Progenitor cell of endocrine pancreas (in vitro differentiated cells): ENCODE measurements around the gene RIPOR2. TPM values are rescaled to one million over a fixed set of nuclear protein-coding genes. Genes with fewer than 3 reads are reported as not detected.
"Not testable (repeated sequence)": the region's sequence is repeated elsewhere in the genome, so short reads cannot be mapped to it uniquely, and the experiment has no call there.

Experiments
- DNase-seq: peaks from one replicate; pipeline ENCODE4 v3.0.0; 2021; ENCODE audit warnings: low spot score; ENCODE audit not compliant: unreplicated experiment
- H3K27ac Mint-ChIP-seq: 2 replicates; pipeline ENCODE4 v1.8.0; 2021; ENCODE audit warnings: mild to moderate bottlenecking, moderate library complexity, mixed read lengths
- H3K27me3 Mint-ChIP-seq: 2 replicates; pipeline ENCODE4 v1.8.0; 2021; ENCODE audit warnings: mixed read lengths
- H3K36me3 Mint-ChIP-seq: 2 replicates; pipeline ENCODE4 v1.8.0; 2022; ENCODE audit warnings: mixed read lengths; ENCODE audit not compliant: insufficient read depth
- H3K4me1 Mint-ChIP-seq: 2 replicates; pipeline ENCODE4 v1.8.0; 2021; ENCODE audit warnings: low read depth, mixed read lengths
- H3K4me3 Mint-ChIP-seq: 2 replicates; pipeline ENCODE4 v1.8.0; 2021; ENCODE audit warnings: low read depth, mild to moderate bottlenecking, moderate library complexity, mixed read lengths
- H3K9me3 Mint-ChIP-seq: 2 replicates; pipeline ENCODE4 v1.8.0; 2021; ENCODE audit warnings: low read depth, mixed read lengths
- total RNA-seq: library from RNA; stranded (reverse); gene quantifications from 2 replicates; pipeline ENCODE4 v1.2.1, GENCODE V29; 2021
- TF ChIP-seq, protein P1 (sequence below): fragments of 200-600 bp; sonication (generic); IDR thresholded peaks from one replicate; pipeline ENCODE4 v1.5.0; 2021; ENCODE audit warnings: antibody characterized with exemption, mild to moderate bottlenecking; ENCODE audit not compliant: unreplicated experiment

The RIPOR2 gene
- total RNA-seq, 1 donor from 2014 or later: 2.2 TPM

DNA sequence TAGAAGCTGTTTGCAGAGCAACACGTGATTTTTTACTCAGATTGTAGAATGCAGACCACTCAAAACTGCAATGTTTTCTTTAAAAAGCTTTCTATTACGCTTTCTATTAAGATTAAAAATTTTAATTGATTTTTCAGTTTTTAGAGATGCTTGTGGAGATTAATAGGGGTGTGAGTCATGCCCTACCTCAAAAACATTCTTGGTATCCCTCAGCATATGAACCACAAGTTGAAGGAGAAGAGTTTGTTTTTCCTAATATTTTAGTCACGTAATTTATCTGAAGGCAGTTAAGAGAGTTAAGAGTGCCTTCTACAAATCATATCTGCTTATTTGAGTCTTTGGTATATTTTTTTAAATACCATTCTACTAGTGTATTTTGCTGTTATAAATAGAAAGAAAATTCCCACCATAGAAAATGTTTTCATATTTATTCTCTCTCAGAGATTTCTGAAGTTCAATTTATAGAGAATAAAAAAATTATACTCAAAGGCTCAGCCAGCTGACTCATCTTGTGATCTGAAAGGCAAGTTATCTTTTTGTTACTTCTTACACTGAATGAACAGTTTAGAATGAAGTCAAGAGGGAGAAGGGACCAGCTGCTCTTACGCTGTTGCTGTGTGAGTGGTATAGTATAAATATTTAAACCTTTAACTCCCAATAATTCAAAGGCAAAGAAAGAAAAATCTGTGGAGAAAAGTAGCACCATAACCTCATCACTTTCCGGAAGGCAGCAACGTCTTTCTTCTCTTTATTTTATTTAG, 7.6 kb downstream of the RIPOR2 start:
- Mint-ChIP-seq H3K9me3 (peaks cover 7% of the 10 kb centered on the region), H3K27ac (no peak overlapping the region), H3K27me3 (no peaks in the 10 kb centered on the region), H3K4me1 (peaks cover 37% of the 10 kb centered on the region), H3K36me3 (peaks cover 4% of the 10 kb centered on the region), H3K4me3 (no peak overlapping the region)
- TF ChIP-seq, protein P1, sequence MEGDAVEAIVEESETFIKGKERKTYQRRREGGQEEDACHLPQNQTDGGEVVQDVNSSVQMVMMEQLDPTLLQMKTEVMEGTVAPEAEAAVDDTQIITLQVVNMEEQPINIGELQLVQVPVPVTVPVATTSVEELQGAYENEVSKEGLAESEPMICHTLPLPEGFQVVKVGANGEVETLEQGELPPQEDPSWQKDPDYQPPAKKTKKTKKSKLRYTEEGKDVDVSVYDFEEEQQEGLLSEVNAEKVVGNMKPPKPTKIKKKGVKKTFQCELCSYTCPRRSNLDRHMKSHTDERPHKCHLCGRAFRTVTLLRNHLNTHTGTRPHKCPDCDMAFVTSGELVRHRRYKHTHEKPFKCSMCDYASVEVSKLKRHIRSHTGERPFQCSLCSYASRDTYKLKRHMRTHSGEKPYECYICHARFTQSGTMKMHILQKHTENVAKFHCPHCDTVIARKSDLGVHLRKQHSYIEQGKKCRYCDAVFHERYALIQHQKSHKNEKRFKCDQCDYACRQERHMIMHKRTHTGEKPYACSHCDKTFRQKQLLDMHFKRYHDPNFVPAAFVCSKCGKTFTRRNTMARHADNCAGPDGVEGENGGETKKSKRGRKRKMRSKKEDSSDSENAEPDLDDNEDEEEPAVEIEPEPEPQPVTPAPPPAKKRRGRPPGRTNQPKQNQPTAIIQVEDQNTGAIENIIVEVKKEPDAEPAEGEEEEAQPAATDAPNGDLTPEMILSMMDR: no peak
- DNase-seq: no peak

- Mint-ChIP-seq H3K36me3 (peaks cover 4% of the 10 kb centered on the region), H3K27ac (no peak overlapping the region), H3K27me3 (no peaks in the 10 kb centered on the region), H3K9me3 (peaks cover 7% of the 10 kb centered on the region), H3K4me3 (no peak overlapping the region), H3K4me1 (peaks cover 35% of the 10 kb centered on the region)
- no peak for DNase-seq
- TF ChIP-seq, protein P1: no peak
Observed at GRCh38 chr6:24927277-24927955, 8.3 kb downstream of the RIPOR2 start.

GRCh38 chr6:24926647-24927046, 9.1 kb downstream of the RIPOR2 start:
- not testable (repeated sequence) for H3K9me3 Mint-ChIP-seq, DNase-seq
- H3K4me1 Mint-ChIP-seq: peaks cover 31% of the 10 kb centered on the region

DNA sequence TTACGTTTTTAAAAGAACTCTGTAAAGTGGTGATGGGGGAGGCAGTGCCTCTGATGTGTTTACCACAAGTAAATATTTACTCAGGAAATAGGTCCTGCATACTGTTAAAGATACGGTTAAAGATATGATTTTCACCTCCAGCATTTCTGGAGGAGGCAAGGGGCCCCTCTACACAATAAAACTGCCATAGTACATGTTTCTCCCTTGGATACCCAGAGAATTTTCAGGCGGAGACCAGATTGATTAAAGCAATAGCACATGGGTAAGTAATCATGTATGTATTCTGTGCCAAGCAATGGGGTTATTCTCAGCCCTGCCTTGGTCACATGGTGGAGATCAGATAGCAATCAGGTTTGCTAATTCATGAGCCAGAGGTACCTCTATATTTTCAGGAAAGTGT, 9.6 kb downstream of the RIPOR2 start:
- H3K4me3 Mint-ChIP-seq: no peak overlapping the region
- H3K9me3 Mint-ChIP-seq: peaks cover 7% of the 10 kb centered on the region
- TF ChIP-seq, protein P1: no peak
- no peak for DNase-seq
- H3K36me3 Mint-ChIP-seq: peaks cover 4% of the 10 kb centered on the region
- H3K4me1 Mint-ChIP-seq: peaks cover 26% of the 10 kb centered on the region
- no peak overlapping the region for H3K27ac Mint-ChIP-seq
- H3K27me3 Mint-ChIP-seq: no peaks in the 10 kb centered on the region

More at GRCh38 chr6:24926647-24927046, 9.1 kb downstream of the RIPOR2 start:
- H3K27ac Mint-ChIP-seq, H3K36me3 Mint-ChIP-seq, H3K4me3 Mint-ChIP-seq, H3K27me3 Mint-ChIP-seq: not testable (repeated sequence)

- TF ChIP-seq, protein P1: no peak
- peaks cover 7% of the 10 kb centered on the region for H3K9me3 Mint-ChIP-seq
Observed at GRCh38 chr6:24925661-24926060, 10.1 kb downstream of the RIPOR2 start.

More at GRCh38 chr6:24925661-24926060, 10.1 kb downstream of the RIPOR2 start:
- H3K36me3 Mint-ChIP-seq: peaks cover 4% of the 10 kb centered on the region
- H3K4me3 Mint-ChIP-seq: no peak overlapping the region
- peaks cover 25% of the 10 kb centered on the region for H3K4me1 Mint-ChIP-seq
- no peak overlapping the region for H3K27ac Mint-ChIP-seq
- DNase-seq: no peak
- no peaks in the 10 kb centered on the region for H3K27me3 Mint-ChIP-seq
